ENCODE data around the gene SLC12A5. TPM values are rescaled to one million over a fixed set of nuclear protein-coding genes. Genes with fewer than 3 reads are reported as not detected.
"Not testable (repeated sequence)": the region's sequence is repeated elsewhere in the genome, so short reads cannot be mapped to it uniquely, and the experiment has no call there.

Gene SLC12A5
- total and polyA plus RNA-seq, 9 of the 15 experiments (the other 6 are each of a cell fraction or from before 2014, with no cell fraction given): 0.36 to 7.5 (median 2.1) TPM

DNA sequence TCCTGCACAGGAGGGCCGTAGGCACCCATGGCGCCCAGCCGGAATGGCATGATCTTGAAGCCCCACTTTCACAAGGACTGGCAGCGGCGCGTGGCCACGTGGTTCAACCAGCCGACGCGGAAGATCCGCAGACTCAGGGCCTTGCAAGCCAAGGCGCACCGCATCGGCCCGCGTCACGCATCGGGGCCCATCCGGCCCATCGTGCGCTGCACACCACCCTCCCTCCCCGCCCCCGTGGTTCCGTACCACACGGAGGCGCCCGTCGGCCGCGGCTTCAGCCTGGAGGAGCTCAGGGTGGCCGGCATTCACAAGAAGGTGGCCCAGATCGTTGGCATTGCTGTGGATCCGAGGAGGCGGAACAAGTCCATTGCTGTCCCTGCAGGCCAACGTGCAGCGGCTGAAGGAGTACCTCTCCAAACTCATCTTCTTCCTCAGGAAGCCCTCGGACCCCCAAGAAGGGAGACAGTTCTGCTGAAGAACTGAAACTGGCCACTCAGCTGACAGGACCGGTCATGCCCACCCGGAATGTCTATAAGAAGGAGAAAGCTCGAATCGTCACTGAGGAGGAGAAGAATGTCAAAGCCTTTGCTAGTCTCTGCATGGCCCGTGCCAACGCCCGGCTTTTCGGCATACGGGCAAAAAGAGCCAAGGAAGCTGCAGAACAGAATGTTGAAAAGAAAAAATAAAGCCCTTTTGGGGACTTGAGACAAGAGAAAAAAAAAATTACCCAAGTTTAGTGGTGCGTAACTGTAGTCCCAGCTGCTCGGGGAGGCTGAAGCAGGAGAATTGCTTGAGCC is 70.7 kb downstream of the SLC12A5 start (continued):
- TF ChIP-seq FOXK1 (CRISPR knock-in tag; IDR thresholded peaks at IDR 0.05; ENCODE audit: borderline replicate concordance) (no peak), TCF7L2 (IDR thresholded peaks at IDR 0.05; ENCODE audit: low read depth, low read length) (no peak)

DNA sequence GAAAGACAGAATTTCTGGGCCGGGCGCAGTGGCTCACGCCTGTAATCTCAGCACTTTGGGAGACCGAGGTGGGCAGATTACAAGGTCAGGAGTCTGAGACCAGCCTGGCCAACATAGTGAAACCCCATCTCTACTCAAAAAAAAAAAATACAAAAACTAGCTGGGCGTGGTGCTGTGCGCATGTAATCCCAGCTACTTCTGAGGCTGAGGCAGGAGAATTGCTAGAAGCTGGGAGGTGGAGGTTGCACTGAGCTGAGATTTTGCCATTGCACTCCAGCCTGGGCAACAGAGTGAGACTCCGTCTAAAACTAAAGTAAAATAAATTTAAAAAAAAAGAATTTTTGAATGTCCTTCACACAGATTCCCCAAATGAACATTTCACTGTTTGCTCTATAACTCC is 71.4 kb downstream of the SLC12A5 start:
- H3K9me1 ChIP-seq (ENCODE audit: control insufficient read depth, insufficient read depth, low read length); in situ Hi-C loops (cut with MboI); H3K9me3 ChIP-seq (replicated peaks; ENCODE audit: control insufficient read depth, insufficient read depth, low read depth, low read length); H4K20me1 ChIP-seq (replicated peaks; ENCODE audit: control insufficient read depth, insufficient read depth, low read length); H3K36me3 ChIP-seq (ENCODE audit: control insufficient read depth, insufficient read depth, low read length); H3K9ac ChIP-seq (ENCODE audit: insufficient read depth in 1 of 2, low read depth in 2 of 2, low read length in 2 of 2); ATAC-seq; H3K4me2 ChIP-seq (ENCODE audit: insufficient read depth, low read length); POLR2A ChIA-PET; intact Hi-C loops (cut with micrococcal nuclease); H3K27ac ChIP-seq (ENCODE audit: extremely low read depth, low read depth, low read length); H2AFZ ChIP-seq (ENCODE audit: low read depth, low read length); H3K4me1 ChIP-seq (replicated peaks in 1 of 2; ENCODE audit: control insufficient read depth in 2 of 2, insufficient read depth in 2 of 2, low read length in 2 of 2); DNase-seq (ENCODE audit: extremely low read depth in 1 of 4, low spot score in 3 of 4); CTCF ChIA-PET (ENCODE audit: low intra/inter-chr PET ratio); FAIRE-seq; H3K4me3 ChIP-seq; H3K79me2 ChIP-seq (ENCODE audit: control insufficient read depth, insufficient read depth, low read length); BruUV-seq (replicated peaks): not testable (repeated sequence)
- WGBS (ENCODE audit: insufficient coverage, low coverage, missing lambda C conversion rate): 2% methylated on average over 6 of the region's 7 CpGs
- peaks cover 42 to 43% of the 10 kb centered on the region in 2 experiments for H3K27me3 ChIP-seq (ENCODE audit: control insufficient read depth in 2 of 2, insufficient read depth in 2 of 2, low read length in 2 of 2)

DNA sequence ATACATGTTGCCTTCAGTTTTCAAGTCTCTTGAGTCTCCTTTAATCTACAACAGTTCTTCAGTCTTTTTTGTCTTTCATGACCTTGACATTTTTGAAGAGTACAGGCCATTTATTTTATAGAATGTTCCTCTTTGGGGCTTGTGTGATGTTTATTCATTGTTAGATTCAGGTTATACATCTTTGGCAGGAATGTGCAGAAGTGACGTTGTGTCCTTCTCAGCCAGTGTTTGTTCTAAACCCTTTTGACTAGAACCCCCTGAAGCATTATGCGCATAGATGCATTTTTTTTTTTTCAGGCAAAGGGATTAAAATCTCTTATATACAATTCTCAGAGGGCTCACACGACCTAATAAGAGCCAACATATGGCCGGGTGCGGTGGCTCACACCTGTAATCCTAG is 72.0 kb downstream of the SLC12A5 start:
- no peak for FAIRE-seq
- no peak for ATAC-seq
- Histone ChIP-seq H3K9ac (ENCODE audit: insufficient read depth in 1 of 2, low read depth in 2 of 2, low read length in 2 of 2) (no peak overlapping the region), H3K79me2 (ENCODE audit: control insufficient read depth, insufficient read depth, low read length) (no peaks in the 10 kb centered on the region), H3K4me2 (ENCODE audit: insufficient read depth, low read length) (no peak overlapping the region), H3K36me3 (ENCODE audit: control insufficient read depth, insufficient read depth, low read length) (no peaks in the 10 kb centered on the region), H3K4me1 (replicated peaks in 1 of 2; ENCODE audit: control insufficient read depth in 2 of 2, insufficient read depth in 2 of 2, low read length in 2 of 2) (peaks cover 0 to 6% of the 10 kb centered on the region in 2 experiments; a peak in 1 of 5 replicates), H2AFZ (ENCODE audit: low read depth, low read length) (no peak overlapping the region), H3K9me3 (replicated peaks; ENCODE audit: control insufficient read depth, insufficient read depth, low read depth, low read length) (no peaks in the 10 kb centered on the region; the same call in 1 of the 2 replicates), H3K27ac (ENCODE audit: extremely low read depth, low read depth, low read length) (no peak overlapping the region), H3K4me3 (no peak overlapping the region), H3K9me1 (ENCODE audit: control insufficient read depth, insufficient read depth, low read length) (no peaks in the 10 kb centered on the region), H3K27me3 (ENCODE audit: control insufficient read depth in 2 of 2, insufficient read depth in 2 of 2, low read length in 2 of 2) (peaks cover 43% of the 10 kb centered on the region in 2 experiments), H4K20me1 (replicated peaks; ENCODE audit: control insufficient read depth, insufficient read depth, low read length) (no peaks in the 10 kb centered on the region)
- ChIA-PET POLR2A (interaction anchor here (0.6 to 1.2 kb wide), 2 partner anchors 35 to 40 kb away, joined by 3 read pairs; no protein-coding TSS in a partner anchor), CTCF (ENCODE audit: low intra/inter-chr PET ratio) (no interaction called here)
- WGBS (ENCODE audit: insufficient coverage, low coverage, missing lambda C conversion rate): 8% methylated on average over 5 of the region's 5 CpGs
- in situ Hi-C loops (cut with MboI): no loop called here
- intact Hi-C loops (cut with micrococcal nuclease): no loop called here
- DNase-seq (ENCODE audit: extremely low read depth in 1 of 4, low spot score in 3 of 4): no peak
- BruUV-seq (replicated peaks): no TSS peak
- TF ChIP-seq MYBL2 (IDR thresholded peaks at IDR 0.05; ENCODE audit: low read depth) (no peak), MYBL2 (CRISPR knock-in tag; IDR thresholded peaks at IDR 0.05; ENCODE audit: borderline replicate concordance) (no peak), SUPT5H (IDR thresholded peaks at IDR 0.05) (no peak), SREBF1 (IDR thresholded peaks at IDR 0.05; ENCODE audit: borderline replicate concordance, low read depth, low read length) (no peak), LCOR (CRISPR knock-in tag; IDR thresholded peaks at IDR 0.05) (no peak), POLR3G (IDR thresholded peaks at IDR 0.05; ENCODE audit: extremely low read depth, insufficient read length, insufficient replicate concordance) (no peak), CBFB (CRISPR knock-in tag; IDR thresholded peaks at IDR 0.05) (no peak), SP2 (IDR thresholded peaks at IDR 0.05; ENCODE audit: extremely low read depth, low read depth, low read length, poor library complexity, severe bottlenecking) (no peak)

Measured in K562 (cell line).